HG03097 (cell line): ENCODE measurements around the gene PARD3B.

Experiments used
- ATAC-seq: cut with Tn5 transposase; IDR thresholded peaks from one replicate; pipeline ENCODE4 v1.9.1; 2021; ENCODE audit not compliant: unreplicated experiment, low FRiP score

PARD3B gene

GRCh38 chr2:205086662-205087061, 541.4 kb downstream of the PARD3B start:
- no peak for ATAC-seq

DNA sequence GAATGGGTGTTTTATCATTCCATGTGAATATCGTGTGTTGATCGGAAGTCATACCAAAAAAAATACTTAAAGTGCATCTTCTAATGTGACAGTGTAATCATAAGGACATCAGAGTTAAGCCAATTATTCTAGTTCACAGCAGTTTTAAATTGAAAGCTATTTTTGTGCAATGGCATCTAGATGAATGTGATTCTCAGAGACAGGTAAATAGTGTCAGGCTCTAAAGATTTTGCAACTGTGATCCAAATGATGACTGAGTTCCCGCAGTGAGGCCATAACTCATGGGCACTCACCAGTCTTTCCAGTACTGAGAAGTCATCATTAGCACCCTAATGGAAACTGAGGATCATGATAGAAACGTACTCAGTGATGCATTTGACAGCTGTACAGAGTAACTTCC, 542.6 kb downstream of the PARD3B start:
- no peak for ATAC-seq

GRCh38 chr2:205089958-205090357, 544.7 kb downstream of the PARD3B start:
- no peak for ATAC-seq

DNA sequence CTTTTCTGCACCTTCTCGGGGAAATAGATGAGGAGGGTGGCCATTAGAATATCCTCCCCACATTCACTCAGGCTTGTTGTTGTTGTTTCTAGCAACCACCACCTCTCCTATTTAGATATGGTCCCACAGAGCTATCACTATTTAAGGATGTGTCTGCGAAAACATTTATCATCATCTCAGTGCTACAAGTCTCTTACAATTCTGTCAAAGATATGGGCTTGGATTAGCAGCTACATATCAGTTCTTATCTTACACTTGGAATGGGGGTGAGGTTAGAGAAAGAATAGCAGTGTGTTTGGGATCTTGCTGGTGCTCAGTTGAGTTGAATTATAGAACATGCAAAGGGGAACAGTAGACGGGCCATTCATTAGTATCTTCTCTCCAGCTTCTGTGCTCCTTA, 546.1 kb downstream of the PARD3B start:
- ATAC-seq, result no peak

GRCh38 chr2:205094031-205094430, 548.8 kb downstream of the PARD3B start:
- no peak for ATAC-seq

DNA sequence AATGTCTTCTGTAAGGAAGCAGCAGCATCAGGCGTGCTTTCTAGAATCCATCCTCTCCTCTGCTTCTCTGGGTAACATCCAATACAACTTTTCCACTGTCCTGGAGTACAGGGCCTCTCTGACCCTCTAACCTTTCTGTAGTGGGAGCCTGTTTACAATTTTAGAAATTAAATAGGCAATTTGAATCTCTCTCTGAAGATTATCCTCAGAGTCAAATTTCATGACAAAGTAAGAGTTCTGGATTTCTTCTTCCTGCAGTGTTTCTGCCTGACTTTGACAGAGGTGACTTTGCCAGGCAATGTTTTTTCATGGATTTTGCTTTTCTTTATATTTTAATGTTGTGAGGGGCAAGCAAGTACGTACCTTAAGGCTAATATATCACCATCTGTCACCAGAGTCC, 558.4 kb downstream of the PARD3B start:
- ATAC-seq, result no peak

GRCh38 chr2:205107810-205108209, 562.5 kb downstream of the PARD3B start:
- ATAC-seq, result no peak

DNA sequence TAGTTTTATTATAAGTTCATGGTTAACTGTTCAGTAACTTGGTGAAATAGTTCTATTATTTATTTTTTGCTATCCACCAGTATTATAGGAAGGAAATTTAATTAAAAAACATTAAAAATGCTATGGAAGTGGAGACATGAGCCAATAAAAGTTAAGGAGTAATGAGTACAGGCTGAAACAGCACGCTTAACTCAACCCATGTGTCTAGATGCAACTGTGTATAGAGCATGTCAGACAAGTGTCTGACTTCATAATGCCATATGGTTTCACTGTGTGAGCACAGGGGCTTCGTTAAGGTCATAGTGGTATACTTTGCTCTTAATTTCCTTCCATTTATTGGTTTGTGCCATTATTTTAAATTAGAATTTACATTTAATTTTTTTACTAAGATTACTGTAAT, 570.2 kb downstream of the PARD3B start:
- ATAC-seq, result no peak

DNA sequence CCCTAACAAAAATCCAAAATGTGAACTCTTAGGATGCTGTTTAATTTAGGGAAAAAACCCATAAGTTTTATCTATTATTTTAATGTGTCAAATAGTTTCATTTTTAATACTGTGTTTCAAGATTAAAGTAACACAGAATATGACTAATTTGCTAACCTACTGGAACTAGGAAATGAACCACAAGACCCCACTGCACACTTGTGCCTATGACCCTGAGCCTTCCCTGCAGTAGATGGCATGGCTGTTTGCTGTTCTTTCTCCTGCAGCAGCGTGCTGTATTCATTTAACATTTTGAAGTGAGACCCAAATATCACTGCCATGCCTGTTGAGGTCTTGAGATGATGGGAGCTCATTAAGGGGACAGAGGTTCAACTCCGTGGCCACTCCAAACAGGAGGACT, 571.9 kb downstream of the PARD3B start:
- no peak for ATAC-seq

GRCh38 chr2:205119136-205119535, 573.9 kb downstream of the PARD3B start:
- no peak for ATAC-seq

DNA sequence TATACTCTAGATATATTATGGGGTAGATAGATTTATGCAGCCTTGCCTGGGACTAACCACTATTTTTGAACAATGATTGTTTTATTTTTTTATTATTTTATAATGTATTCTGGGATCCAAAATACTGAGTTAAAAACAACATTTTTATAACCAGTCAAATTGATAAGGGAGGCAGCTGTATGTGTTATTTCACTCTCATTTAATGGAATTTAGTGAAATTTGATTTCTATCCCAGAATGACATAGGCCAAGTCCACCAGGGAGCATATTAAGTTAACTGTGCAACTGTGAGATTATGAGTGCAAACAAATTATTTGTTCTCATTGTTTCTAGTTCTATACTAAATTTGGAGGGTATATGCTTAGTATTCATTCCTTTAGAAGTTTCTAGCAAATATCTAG, 583.5 kb downstream of the PARD3B start:
- no peak for ATAC-seq

DNA sequence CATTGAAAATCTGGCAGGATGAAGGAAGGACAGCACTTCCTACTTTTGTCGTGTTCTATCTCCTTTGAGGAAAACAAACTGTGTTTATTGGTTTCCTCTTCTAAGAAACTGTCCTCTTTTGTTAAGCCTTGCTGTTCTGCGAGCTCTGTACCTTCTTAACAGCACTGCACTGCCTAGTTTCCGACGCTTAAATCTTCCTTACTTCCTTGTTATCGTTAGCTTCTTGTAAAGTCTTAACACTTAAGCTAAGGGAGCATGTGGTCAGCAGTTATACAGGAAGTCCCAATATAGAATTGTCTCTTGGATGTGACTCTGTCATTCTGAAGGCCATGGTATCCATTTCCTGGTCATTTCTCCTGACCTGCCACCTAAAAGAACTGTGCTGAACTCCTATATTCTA, 584.3 kb downstream of the PARD3B start:
- ATAC-seq, result no peak

DNA sequence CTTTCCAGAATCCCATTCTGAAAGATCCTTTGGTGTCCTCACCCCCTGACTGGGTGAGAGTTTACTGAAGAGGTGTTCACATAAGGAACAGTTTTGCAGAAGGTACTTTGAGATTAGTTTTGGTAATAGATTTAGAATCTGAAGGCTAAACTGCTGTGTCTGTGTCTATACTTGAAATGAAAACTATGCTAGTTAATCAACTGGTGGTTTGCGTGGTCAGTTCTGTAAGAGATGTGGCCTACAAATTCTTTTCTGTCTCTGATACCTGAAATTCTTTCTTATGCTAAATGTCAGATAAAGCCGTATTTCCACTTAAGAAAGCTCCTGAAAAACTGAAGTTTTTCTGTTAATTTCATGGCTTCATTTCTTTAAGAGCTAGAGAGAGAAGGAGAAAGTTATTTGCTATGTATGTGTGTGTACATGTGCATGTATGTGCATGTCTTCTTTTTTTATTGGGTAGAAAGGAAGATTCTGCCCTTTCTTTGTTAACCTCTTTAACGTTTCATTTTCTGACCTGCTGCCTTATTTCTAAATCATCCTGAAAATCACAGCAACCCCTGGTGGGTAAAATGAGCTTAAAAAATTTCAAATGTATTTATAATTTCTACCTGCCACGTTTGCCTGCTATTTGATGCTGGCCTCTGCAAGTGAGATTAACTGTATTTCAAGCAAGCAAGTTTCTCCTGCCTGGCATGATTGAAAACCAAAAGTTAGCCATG, 585.0 kb downstream of the PARD3B start:
- ATAC-seq, result no peak

DNA sequence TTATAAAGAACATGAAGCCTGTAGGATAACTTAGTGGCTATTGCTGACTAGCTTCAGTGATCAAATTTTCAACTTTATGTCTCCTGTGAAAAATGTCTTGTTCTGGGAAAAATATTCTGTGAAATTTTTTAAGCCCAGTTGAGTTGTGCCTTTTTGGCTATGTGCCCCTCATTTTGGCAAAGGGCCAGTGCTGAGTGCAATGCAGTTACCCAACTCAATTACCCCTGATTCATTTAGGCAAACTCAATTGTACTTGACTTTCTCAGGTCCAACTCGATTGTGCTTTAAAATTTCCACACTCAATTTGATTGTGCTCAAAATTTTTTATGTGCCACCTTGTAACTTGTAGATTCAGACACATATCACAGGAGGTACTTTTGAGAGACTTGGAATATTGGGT, 588.3 kb downstream of the PARD3B start:
- ATAC-seq, result no peak

DNA sequence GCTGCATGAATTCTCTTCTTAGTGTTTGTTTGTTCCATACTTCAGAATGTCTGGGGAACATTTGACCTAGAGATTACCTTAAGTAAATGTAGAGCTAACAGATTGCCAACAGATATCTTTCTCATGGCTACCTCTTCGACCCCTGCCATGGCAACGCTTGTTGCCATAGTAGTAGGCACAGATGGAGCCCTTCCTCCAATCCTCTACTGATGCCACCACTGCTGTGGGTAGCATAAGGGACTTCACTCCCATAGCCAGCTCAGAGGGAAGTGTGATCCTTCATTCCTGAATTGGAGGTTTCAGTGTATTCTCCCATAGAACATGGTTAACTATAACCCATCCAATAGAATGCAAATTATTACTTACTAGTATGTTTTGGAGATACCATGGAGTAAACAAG, 593.5 kb downstream of the PARD3B start:
- no peak for ATAC-seq

DNA sequence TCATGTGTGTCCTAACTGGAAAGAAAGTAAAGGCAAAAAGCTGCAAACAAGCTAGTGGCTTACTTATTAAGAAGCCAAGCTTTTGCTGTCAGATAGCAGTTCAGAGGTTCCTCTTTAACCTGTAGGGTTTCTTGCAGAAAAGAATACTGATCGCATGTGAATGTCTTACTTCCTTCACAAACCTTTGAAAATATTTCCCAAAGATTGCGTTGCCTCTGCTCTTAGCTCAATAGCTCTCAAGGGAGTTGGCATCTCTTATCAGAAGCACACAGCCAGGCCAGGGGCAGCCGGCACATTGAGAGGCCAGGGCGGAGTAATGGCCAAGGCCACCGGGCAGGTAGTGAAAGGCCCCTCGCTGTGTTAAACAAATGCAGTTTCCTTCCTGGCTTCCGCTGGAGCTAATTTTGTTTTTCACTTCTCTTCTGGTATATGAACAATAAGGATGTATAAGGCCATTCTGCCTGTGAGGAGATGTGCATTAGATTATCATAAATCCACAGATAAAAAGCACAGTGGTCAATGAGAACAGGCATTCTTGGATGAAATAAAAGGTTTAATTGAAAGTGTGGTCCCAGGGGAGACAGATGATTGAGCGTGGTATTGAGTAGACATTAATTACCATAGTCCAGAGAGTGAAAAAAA, 594.7 kb downstream of the PARD3B start:
- peak; percentile 86 for ATAC-seq

GRCh38 chr2:205141381-205141780, 596.1 kb downstream of the PARD3B start:
- ATAC-seq, result no peak

GRCh38 chr2:205145888-205146287, 600.6 kb downstream of the PARD3B start:
- ATAC-seq, result no peak

DNA sequence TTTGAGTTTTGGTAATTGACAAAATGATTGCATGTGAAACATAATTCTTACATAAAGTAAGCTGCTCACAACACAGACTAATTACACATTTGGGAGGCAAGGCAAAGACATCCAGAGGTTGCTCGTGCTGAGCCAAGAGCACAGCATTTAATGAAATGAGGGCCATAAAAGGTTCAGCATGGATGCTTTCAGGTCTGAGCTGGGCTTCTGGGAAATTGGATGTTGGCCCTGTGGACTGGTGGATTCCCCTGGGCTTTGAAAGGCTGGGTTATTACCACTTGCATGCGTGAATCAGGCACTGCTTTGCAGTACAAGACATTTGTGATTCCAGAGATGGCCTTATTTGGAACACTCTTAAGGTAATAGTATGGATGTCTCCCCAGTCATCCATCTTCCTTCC, 603.5 kb downstream of the PARD3B start:
- no peak for ATAC-seq

DNA sequence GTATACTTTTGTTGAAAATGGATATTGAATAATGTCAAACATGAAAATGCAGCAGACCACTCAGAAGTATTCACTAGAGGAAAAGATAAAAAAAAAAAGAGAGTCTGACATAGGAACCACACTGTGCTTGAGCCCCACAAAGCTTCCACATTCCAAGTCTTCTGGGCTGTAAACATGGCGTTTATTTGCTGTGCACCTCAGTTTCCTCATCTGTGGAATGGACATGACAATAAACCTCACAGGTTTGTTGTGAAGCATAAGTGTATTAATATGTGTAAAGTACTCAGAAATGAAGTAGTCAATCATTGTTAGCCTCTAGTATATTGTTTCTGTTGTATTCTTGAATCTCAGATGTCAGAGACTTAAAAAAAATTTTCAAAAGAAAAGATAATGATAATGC, 611.2 kb downstream of the PARD3B start:
- ATAC-seq, result no peak

DNA sequence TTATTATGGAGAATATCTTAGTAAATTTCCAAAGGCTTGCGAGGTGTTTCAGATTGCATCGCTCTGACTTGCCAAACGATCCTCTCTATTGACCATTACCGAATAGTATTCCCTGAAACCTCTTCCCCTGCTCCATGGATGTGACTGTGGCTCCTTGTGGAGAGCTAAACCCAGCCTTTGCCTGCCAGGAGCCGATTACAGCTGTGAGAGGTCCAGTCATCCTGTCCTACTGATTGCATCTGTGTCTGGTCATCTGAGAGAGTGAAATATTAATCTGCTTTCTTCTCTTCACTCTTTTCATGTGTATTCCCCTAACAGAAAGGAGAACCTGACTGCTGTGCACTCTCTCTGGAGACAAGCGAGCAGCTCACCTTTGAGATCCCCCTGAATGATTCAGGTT, 613.1 kb downstream of the PARD3B start:
- ATAC-seq, result no peak

DNA sequence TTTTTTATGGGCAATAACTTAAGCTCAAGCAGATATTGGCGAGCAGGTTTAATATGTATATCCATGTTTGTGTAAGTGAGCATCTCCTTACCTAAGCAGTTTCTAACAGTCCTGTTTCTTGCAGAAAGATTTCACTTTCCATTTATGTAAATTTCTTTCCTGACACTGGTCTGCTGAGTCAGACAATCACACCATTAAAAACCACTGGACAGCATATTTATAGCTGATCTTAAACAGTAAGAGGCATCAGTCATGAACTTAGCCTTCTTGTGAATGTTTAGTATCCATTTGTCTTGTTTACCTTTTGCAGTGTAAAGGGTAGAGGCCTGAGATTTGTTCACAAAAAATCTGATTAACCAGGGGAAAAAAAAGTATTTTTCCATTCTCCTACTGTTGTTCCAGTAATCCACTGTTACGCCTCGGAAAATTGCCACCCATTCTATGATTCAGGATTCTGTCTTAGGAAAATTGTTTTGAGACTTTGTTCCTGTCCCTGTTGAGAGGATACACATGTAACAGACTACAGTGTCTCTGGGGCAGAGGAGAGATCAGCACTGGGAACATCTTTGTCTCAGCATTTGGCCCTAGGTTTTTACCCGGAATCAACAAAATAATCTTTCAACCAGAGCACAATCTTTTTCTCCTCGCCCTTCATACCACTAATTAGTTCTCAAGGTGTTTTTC, 616.0 kb downstream of the PARD3B start:
- ATAC-seq, result no peak
